Neuronal stem cell (in vitro differentiated cells): ENCODE data around the gene TRIM45.
"Not testable (repeated sequence)": the region's sequence is repeated elsewhere in the genome, so short reads cannot be mapped to it uniquely, and the experiment has no call there.

ENCODE experiments used
- DNase-seq: peaks from one replicate; pipeline ENCODE4 v3.0.0-alpha.2; 2013; ENCODE audit warnings: low spot score
- H2AFZ ChIP-seq: one replicate; pipeline ENCODE4 v1.6.1; 2013; ENCODE audit warnings: mild to moderate bottlenecking, low read length, inconsistent platforms
- H2AK5ac ChIP-seq: 2 replicates; pipeline ENCODE4 v1.6.1; 2013; ENCODE audit warnings: low read depth, mild to moderate bottlenecking, inconsistent platforms, low read length, moderate library complexity, mixed read lengths
- H2BK120ac ChIP-seq: 2 replicates; pipeline ENCODE4 v1.6.1; 2013; ENCODE audit warnings: low read depth, mild to moderate bottlenecking, inconsistent platforms, low read length, moderate library complexity, mixed read lengths
- H2BK12ac ChIP-seq: one replicate; pipeline ENCODE4 v1.6.1; 2013; ENCODE audit warnings: low read length, inconsistent platforms
- H2BK15ac ChIP-seq: 2 replicates; pipeline ENCODE4 v1.6.1; 2013; ENCODE audit warnings: mild to moderate bottlenecking, low read length, inconsistent platforms, mixed read lengths
- H2BK5ac ChIP-seq: one replicate; pipeline ENCODE4 v1.6.1; 2013; ENCODE audit warnings: inconsistent platforms, mild to moderate bottlenecking, low read length, moderate library complexity
- H3K14ac ChIP-seq: one replicate; pipeline ENCODE4 v1.6.1; 2013; ENCODE audit warnings: low read length, inconsistent platforms
- H3K18ac ChIP-seq: 2 replicates; pipeline ENCODE4 v1.6.1; 2013; ENCODE audit warnings: low read length, inconsistent platforms
- H3K23ac ChIP-seq: 2 replicates; pipeline ENCODE4 v1.6.1; 2013; ENCODE audit warnings: low read depth, mild to moderate bottlenecking, mixed read lengths, low read length, inconsistent platforms; ENCODE audit not compliant: poor library complexity
- H3K27ac ChIP-seq: replicated peaks from 3 replicates; pipeline ENCODE4 v1.5.1; 2013; ENCODE audit warnings: low read length, inconsistent platforms
- H3K27me3 ChIP-seq, 3 experiments: 2 replicates each; pipeline ENCODE4 v1.6.1; 2013; ENCODE audit warnings: low read length in 3 of 3, mild to moderate bottlenecking in 2 of 3, inconsistent platforms in 1 of 3, low read depth in 1 of 3, mixed read lengths in 1 of 3, moderate library complexity in 1 of 3; ENCODE audit not compliant: control insufficient read depth in 3 of 3, insufficient read depth in 3 of 3
- H3K36me3 ChIP-seq, 2 donors: replicated peaks in 1 of 2; 2 replicates each; pipeline ENCODE4 v1.6.1; 2013; ENCODE audit warnings: low read length in 2 of 2; ENCODE audit not compliant: control insufficient read depth in 2 of 2, insufficient read depth in 2 of 2
- H3K4ac ChIP-seq: 2 replicates; pipeline ENCODE4 v1.6.1; 2013; ENCODE audit warnings: inconsistent platforms, mild to moderate bottlenecking, low read length, moderate library complexity
- H3K4me1 ChIP-seq, 2 donors: 1 replicate in 1 of 2; 2 replicates in 1 of 2; pipeline ENCODE4 v1.6.1; 2013; ENCODE audit warnings: low read length in 2 of 2, low read depth in 1 of 2; ENCODE audit not compliant: control insufficient read depth in 2 of 2, insufficient read depth in 1 of 2
- H3K4me2 ChIP-seq: one replicate; pipeline ENCODE4 v1.6.1; 2013; ENCODE audit warnings: mild to moderate bottlenecking, low read length, inconsistent platforms; ENCODE audit not compliant: insufficient read depth, poor library complexity, severe bottlenecking
- H3K4me3 ChIP-seq, 2 donors: 2 replicates each; pipeline ENCODE4 v1.5.1; 2013; ENCODE audit warnings: low read length in 2 of 2, mild to moderate bottlenecking in 2 of 2, inconsistent platforms in 1 of 2, moderate library complexity in 1 of 2
- H3K79me1 ChIP-seq: one replicate; pipeline ENCODE4 v1.6.1; 2013; ENCODE audit warnings: low read depth, mild to moderate bottlenecking, inconsistent platforms, low read length, moderate library complexity
- H3K9ac ChIP-seq: one replicate; pipeline ENCODE4 v1.6.1; 2013; ENCODE audit warnings: mild to moderate bottlenecking, low read depth, low read length, inconsistent platforms; ENCODE audit not compliant: poor library complexity
- H3K9me3 ChIP-seq, 2 donors: replicated peaks in 1 of 2; 2 replicates each; pipeline versions ENCODE3 to v1.6.1; 2013; ENCODE audit warnings: low read length in 2 of 2, mild to moderate bottlenecking in 2 of 2, inconsistent platforms in 1 of 2, low read depth in 1 of 2, mixed read lengths in 1 of 2, moderate library complexity in 1 of 2; ENCODE audit not compliant: control insufficient read depth in 2 of 2, insufficient read depth in 1 of 2
- H4K8ac ChIP-seq: one replicate; pipeline ENCODE4 v1.6.1; 2013; ENCODE audit warnings: low read depth, mild to moderate bottlenecking, inconsistent platforms, low read length, moderate library complexity
- H4K91ac ChIP-seq: one replicate; pipeline ENCODE4 v1.6.1; 2013; ENCODE audit warnings: low read length, low read depth, mild to moderate bottlenecking, inconsistent platforms; ENCODE audit not compliant: poor library complexity
- WGBS, 2 donors: extraction: QIAGEN DNeasy Blood & Tissue Kit; methylation state at CpG; one replicate each; pipeline ENCODE4 v1.1.7; 2013; ENCODE audit warnings: missing lambda C conversion rate in 2 of 2, mixed read lengths in 1 of 2; ENCODE audit not compliant: insufficient read length in 2 of 2, insufficient replicate concordance in 1 of 2; ENCODE audit errors: extremely low coverage in 2 of 2; 5-methylcytosine and 5-hydroxymethylcytosine counted together

TRIM45 gene

DNA sequence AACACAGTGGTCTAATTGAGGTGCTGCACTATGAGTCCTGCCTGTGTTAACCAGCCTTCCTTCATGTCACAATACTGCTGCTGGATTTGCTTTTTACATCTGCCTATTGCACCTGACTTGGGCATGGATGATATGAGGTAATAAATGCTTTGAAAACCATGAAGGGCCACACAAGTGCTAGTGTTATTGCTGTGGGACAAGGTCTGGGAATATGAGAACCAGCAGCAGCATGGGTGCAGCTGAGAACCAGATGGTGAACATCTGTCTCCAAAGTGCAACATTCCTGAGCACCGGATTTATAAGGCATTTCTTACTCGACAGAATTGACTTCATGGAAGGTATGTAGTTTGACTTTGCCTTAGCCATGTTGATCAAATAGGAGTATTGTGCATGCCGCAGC is 16.6 kb downstream of the TRIM45 start:
- H3K27ac ChIP-seq, result no peak overlapping the region
- no peak overlapping the region for H2AK5ac ChIP-seq
- DNase-seq, result no peak
- peaks cover 22 to 92% of the 10 kb centered on the region in 2 donors for H3K36me3 ChIP-seq
- no peak overlapping the region for H2BK5ac ChIP-seq
- H3K4me3 ChIP-seq, result no peak overlapping the region
- H3K14ac ChIP-seq, result no peak overlapping the region
- H2BK12ac ChIP-seq, result no peak overlapping the region
- no peak overlapping the region for H3K9ac ChIP-seq
- no peaks in the 10 kb centered on the region for H3K9me3 ChIP-seq
- H3K4me1 ChIP-seq, result no peaks in the 10 kb centered on the region
- no CpG with 5 or more reads among the region's 3 CpGs for WGBS, 2 donors
- no peaks in the 10 kb centered on the region for H3K79me1 ChIP-seq
- no peak overlapping the region for H3K18ac ChIP-seq
- no peak overlapping the region for H2AFZ ChIP-seq
- no peaks in the 10 kb centered on the region for H3K27me3 ChIP-seq
- H2BK120ac ChIP-seq, result no peak overlapping the region
- no peak overlapping the region for H3K4me2 ChIP-seq
- no peak overlapping the region for H3K4ac ChIP-seq
- no peak overlapping the region for H3K23ac ChIP-seq
- no peak overlapping the region for H4K91ac ChIP-seq
- H2BK15ac ChIP-seq, result no peak overlapping the region
- H4K8ac ChIP-seq, result no peak overlapping the region

GRCh38 chr1:117101858-117102257 is 19.7 kb downstream of the TRIM45 start:
- not testable (repeated sequence) for H3K27me3 ChIP-seq, H2BK120ac ChIP-seq, H4K91ac ChIP-seq, H3K4ac ChIP-seq, H3K14ac ChIP-seq, H2BK15ac ChIP-seq, H3K79me1 ChIP-seq, H2AFZ ChIP-seq, H3K9ac ChIP-seq, H3K4me1 ChIP-seq, H2BK12ac ChIP-seq, H3K4me2 ChIP-seq, DNase-seq, H4K8ac ChIP-seq, H3K9me3 ChIP-seq, H3K4me3 ChIP-seq, H2AK5ac ChIP-seq, H3K23ac ChIP-seq, H3K18ac ChIP-seq, H2BK5ac ChIP-seq, H3K27ac ChIP-seq
- peaks cover 21 to 96% of the 10 kb centered on the region in 2 donors for H3K36me3 ChIP-seq
- no CpG with 5 or more reads among the region's 3 CpGs for WGBS, 2 donors

DNA sequence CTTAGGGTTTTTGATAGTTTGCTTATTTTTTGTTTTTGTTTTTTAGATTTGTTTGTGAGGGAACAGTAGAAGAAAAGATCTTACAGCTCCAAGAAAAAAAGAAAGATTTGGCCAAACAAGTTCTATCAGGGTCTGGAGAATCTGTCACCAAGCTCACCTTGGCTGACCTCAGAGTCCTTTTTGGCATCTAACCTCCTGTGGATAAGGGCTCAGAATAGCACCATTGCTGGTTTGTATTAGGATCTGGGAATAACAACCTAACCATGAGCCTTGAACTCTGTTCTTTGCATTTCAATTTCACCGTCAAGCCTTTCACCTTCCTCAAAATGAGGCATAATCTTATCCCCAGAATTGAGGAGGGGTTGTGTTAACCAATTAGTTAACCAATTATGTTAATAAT is 20.2 kb downstream of the TRIM45 start:
- no peak for DNase-seq
- H3K14ac ChIP-seq, result no peak overlapping the region
- peaks cover 6 to 7% of the 10 kb centered on the region in 2 donors for H3K4me1 ChIP-seq
- no peak overlapping the region for H2BK5ac ChIP-seq
- WGBS, 2 donors, result no CpG with 5 or more reads among the region's 1 CpG
- H2BK15ac ChIP-seq, result no peak overlapping the region
- H3K4ac ChIP-seq, result no peak overlapping the region
- H4K91ac ChIP-seq, result no peak overlapping the region
- H3K9me3 ChIP-seq, result no peaks in the 10 kb centered on the region
- no peak overlapping the region for H3K9ac ChIP-seq
- H2AK5ac ChIP-seq, result no peak overlapping the region
- H3K18ac ChIP-seq, result no peak overlapping the region
- H3K27ac ChIP-seq, result no peak overlapping the region
- no peak overlapping the region for H2AFZ ChIP-seq
- H3K27me3 ChIP-seq, result no peaks in the 10 kb centered on the region
- H2BK120ac ChIP-seq, result no peak overlapping the region
- no peak overlapping the region for H3K23ac ChIP-seq
- no peak overlapping the region for H2BK12ac ChIP-seq
- no peak overlapping the region for H3K4me2 ChIP-seq
- peaks cover 17 to 96% of the 10 kb centered on the region in 2 donors for H3K36me3 ChIP-seq
- H3K79me1 ChIP-seq, result no peaks in the 10 kb centered on the region
- H3K4me3 ChIP-seq, result no peak overlapping the region
- no peak overlapping the region for H4K8ac ChIP-seq

- Histone ChIP-seq H2BK120ac (no peak overlapping the region), H2BK5ac (no peak overlapping the region), H4K91ac (no peak overlapping the region), H3K36me3 (peaks cover 19 to 99% of the 10 kb centered on the region in 2 donors), H2AK5ac (no peak overlapping the region), H3K4ac (no peak overlapping the region), H3K27ac (no peak overlapping the region), H4K8ac (no peak overlapping the region), H3K9ac (no peak overlapping the region), H2BK12ac (no peak overlapping the region), H3K79me1 (no peaks in the 10 kb centered on the region), H3K27me3 (no peaks in the 10 kb centered on the region), H2AFZ (no peak overlapping the region), H3K4me3 (no peak overlapping the region), H3K4me1 (peaks cover 13 to 16% of the 10 kb centered on the region in 2 donors), H3K18ac (no peak overlapping the region), H2BK15ac (no peak overlapping the region), H3K23ac (no peak overlapping the region), H3K9me3 (no peaks in the 10 kb centered on the region), H3K4me2 (no peak overlapping the region), H3K14ac (no peak overlapping the region)
- no peak for DNase-seq
- WGBS, 2 donors, result no CpG with 5 or more reads among the region's 4 CpGs
These were observed 23.2 kb downstream of the TRIM45 start for GRCh38 chr1:117098287-117098890.
